GM19463 (cell line): ENCODE measurements around the gene SCCPDH.
"Not testable (repeated sequence)": the region's sequence is repeated elsewhere in the genome, so short reads cannot be mapped to it uniquely, and the experiment has no call there.

ENCODE experiments used
- ATAC-seq: cut with Tn5 transposase; IDR thresholded peaks from one replicate; pipeline ENCODE4 v1.9.1; 2021; ENCODE audit warnings: mild to moderate bottlenecking, moderate library complexity; ENCODE audit not compliant: unreplicated experiment

SCCPDH gene

DNA sequence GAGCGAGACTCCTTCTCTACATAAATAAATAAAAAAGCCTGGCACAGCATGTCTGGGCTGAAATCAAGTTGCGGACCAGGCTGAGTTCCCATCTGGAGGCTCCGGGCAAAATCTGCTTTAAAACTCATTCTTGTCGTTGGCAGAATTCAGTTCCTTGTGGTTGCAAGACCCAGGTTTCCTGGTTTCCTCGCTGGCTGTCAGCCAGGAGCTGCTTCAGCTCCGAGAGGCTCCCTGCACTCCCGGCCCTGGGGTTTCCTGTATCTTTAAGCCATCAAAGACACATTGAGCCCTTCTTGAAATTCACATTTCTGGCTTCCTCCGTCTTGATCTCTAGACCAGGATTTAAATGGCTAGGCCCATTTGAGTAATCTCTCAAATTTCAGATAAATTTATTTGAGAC lies 20.6 kb upstream of the SCCPDH start:
- no peak for ATAC-seq

DNA sequence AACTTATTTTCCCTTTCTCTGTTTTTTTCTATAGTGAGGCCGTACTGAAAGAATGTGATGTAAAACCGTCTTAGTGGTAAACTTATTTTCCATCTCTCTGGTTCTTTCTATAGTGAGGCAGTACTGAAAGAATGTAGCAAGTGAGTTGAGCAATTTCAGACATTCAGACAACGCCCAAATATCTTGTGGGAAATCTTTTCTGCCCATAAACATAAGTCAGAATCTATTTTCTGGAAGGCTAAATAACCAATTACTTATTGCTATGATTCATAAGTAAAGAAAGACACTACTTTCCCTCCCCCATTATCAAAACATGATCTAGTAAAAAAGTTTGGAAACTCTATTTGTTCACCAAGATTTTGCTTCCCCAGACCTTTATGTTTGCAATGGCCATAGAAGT lies 18.8 kb upstream of the SCCPDH start:
- no peak for ATAC-seq

DNA sequence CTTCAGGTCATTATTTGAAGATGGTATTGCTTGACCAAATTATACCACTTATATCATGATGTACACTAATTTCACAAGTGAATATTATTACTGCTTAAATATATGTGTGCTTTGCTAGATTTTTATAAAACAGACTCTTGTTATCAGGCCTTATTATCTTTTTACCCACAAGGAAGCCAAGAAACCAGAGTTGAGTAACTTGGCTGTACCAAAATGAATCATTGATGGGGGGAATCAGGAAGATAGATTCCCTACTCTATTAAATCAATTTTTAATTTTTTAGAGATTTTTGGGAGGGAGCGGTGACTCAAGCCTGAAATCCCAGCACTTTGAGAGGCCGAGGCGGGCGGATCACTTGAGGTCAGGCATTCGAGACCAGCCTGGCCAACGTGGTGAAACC lies 16.0 kb upstream of the SCCPDH start:
- no peak for ATAC-seq

DNA sequence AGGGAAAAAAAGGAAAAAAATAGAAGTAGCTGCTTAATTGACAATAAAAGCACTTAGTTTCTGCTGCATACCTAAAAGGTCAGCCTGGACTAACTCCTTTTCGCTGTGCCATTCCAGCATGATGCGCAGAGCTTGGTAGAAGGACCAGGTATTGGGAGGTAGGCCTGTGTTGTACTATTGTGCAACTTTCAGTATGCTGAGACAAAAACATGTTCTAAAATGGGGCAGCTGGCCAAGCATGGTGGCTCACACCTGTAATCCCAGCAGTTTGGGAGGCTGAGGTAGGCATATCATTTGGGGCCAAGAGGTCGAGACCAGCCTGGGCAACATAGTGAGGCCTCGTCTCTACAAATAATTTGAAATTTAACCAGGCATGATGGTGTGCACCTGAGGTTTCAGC lies 15.0 kb upstream of the SCCPDH start:
- no peak for ATAC-seq

DNA sequence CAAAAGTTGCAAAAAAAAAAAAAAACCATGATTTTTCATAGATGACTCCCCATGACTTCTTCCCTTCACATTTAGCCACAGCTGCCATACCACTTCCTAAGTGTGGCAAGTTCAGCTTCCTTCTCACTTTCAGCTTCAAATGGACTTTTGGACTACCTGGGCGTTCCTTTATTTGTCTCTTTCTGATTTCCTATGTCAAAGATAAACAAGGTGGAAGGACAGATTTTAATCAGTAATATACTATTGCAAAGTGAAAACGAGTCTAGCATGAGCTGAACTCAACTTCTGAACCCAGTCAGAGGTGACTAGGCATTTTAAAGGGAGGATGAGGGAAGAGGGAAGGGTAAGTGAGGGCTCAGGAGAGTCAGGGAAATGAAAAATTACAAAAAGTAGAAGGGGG lies 14.4 kb upstream of the SCCPDH start:
- no peak for ATAC-seq

DNA sequence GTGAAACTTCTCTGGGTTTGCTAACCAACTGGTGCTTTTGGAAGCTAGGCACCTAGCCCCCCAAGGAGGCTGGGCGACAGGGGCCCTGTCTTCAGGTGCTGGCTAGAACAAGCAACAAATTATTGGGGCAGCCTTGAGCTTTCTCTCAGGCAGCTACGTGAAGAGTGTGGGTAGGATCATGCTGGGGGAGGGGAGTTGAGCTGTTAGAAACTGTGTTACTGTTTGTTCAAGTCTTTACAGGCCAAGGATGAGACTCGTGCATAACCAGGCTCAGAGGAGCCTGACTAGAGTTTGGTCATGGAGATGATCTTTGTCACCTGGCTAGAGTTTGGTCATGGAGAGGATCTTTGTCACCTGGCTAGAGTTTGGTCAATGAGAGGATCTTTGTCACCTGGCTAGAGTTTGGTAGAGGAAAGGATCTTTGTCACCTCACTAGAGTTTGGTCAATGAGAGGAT lies 12.6 kb upstream of the SCCPDH start:
- no peak for ATAC-seq

DNA sequence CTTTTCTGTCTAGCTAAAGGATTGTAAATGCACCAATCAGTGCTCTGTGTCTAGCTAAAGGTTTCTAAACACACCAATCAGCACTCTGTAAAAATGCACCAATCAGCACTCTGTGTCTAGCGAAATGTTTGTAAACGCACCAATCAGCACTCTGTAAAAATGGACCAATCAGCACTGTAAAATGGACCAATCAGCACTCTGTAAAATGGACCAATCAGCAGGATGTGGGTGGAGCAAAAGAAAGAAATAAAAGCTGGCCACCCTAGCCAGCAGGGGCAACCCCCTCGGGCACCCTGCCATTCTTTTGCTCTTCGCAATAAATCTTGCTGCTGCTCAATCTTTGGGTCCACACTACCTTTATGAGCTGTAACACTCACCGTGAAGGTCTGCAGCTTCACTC lies 11.8 kb upstream of the SCCPDH start:
- ATAC-seq: not testable (repeated sequence)

DNA sequence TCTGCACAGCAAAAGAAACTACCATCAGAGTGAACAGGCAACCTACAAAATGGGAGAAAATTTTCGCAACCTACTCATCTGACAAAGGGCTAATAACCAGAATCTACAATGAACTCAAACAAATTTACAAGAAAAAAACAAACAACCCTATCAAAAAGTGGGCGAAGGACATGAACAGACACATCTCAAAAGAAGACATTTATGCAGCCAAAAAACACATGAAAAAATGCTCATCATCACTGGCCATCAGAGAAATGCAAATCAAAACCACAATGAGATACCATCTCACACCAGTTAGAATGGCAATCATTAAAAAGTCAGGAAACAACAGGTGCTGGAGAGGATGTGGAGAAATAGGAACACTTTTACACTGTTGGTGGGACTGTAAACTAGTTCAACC lies 4.8 kb upstream of the SCCPDH start:
- ATAC-seq: not testable (repeated sequence)

DNA sequence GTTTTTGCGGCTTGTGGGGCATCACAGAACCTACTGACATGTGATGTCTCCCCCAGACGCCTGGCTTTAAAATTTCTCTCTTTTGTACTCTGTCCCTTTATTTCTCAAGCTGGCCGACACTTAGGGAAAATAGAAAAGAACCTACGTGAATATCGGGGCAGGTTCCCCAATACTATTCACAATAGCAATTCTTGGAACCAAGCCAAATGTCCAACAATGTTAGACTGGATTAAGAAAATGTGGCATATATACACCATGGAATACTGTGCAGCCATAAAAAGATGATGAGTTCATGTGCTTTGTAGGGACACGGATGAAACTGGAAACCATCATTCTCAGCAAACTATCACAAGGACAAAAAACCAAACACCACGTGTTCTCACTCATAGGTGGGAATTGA lies 3.4 kb upstream of the SCCPDH start:
- ATAC-seq: not testable (repeated sequence)

DNA sequence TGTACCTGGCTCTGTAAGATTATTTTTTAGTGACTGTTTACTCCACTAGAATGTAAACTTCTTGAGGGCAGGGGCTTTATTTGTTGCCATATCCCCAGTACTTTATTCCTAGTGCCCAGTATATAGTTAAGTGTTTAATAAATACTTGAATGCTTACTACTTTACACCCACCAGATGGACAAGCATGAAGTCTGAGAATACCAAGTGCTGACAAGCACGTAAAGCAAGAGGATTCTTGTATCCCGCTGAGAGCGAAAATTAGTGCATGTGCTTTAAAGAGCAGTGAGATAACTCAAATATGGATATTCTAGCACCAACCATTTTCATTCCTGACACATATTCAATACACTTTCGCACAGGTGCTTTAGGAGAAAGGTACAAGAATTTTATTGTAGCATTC lies 1.5 kb upstream of the SCCPDH start:
- ATAC-seq: no peak

DNA sequence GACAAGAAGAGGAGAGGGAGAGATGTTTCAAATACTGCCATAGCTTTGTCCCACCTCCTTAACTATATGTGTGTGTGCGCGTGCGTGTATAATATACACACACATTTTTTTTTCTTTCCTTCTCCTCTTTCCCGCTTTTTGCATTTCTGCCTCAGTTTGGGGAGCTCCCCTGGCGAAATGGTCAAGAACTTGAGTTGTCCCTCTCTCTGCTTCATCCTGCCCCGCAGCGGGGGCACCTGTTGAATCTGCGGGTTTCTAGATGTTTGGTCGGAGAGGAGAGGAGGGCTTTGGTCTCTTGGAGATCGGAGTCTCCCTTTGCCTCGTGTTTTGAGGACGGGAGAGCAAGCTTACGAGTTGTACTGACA lies 504 bp downstream of the SCCPDH start:
- peak; percentile 0 for ATAC-seq

DNA sequence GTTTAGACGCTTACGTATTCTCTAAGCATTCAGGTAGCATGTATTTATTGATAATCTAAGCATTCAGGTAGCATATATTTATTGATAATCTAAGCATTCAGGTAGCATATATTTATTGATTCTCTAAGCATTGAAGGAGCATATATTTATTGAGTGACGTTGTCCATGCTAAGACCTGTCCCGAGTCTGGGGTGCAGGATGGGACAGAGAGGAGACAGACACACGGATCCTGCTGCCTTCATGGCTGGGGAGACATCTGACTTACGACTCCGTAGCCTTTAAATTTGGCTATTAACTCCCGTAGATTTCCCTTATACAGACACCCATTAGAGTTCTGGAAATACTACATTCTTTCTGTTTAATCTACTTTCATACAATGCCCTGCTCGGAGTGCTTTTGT lies 982 bp downstream of the SCCPDH start:
- ATAC-seq: no peak

DNA sequence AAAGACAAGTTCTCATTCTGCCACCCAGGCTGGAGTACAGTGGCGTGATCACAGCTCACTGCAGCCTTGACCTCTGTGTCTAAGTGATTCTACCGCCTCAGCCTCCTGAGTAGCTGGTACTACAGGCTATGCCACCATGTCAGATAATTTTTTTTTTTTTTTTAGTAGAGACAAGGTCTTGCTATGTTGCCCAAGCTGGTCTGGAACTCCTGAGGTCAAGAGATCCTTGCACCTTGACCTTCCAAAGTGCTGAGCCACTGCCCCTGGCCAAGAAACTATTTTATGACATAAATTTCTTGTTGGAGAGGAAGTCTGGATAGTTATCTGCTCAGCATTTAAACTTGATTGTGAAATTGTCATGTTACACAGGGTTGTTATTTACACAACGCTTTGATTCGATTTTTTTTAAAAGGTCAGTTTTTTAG lies 2.1 kb downstream of the SCCPDH start:
- no peak for ATAC-seq

DNA sequence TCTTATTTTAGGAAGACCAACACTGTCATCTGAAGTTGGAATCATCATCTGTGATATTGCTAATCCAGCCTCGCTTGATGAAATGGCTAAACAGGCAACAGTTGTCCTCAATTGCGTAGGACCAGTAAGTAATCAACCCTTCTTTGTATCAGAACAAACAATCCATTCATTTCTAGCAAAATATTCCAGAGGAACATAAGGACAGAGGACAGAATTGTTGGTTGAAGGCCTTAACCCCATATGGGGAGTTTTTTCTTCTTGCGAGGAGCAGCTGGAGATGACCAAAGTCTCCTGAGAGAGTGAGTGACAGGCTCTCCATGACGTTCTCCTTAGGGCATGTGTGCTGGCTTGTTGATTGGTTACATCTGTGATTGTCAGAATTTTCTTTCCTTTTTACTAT lies 2.7 kb downstream of the SCCPDH start:
- no peak for ATAC-seq

DNA sequence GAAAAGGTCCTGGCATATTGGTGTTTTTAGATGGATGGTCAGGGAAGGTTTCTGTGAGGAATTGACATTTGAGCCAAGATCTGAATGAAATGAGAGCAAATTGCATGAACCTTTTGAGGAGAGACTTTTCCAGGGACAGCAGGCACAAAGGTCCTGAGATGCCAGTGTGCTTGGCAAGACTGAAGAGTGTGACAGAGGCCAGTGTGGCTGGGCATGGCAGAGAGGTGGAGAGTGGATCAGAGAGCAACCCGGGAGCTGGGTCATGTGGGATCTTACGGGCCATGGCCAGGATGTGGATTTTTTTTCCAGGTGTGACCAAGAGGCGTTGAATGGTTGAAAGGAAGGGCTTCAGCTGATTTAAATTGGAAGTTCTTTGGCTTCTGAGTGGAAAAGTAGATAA lies 3.4 kb downstream of the SCCPDH start:
- ATAC-seq: no peak

DNA sequence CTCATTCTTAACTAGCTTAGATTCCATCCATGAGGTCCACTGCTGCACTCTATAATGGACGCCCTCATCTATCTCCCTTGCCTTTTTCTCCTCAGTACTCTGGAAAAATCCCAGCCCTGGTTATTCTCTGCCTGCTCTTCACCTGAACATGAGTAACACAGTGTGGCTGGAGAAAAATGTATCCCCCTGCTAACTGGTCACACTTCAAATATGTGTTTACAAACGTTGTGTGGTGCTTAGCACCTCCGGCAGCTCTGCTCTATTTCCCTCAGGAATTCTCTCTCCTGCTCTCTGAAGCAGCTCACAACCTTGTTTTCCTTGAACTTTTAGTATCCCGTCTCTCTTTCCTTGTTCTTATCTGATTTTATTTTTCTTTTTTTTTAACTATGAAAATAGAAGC lies 4.1 kb downstream of the SCCPDH start:
- ATAC-seq: no peak

DNA sequence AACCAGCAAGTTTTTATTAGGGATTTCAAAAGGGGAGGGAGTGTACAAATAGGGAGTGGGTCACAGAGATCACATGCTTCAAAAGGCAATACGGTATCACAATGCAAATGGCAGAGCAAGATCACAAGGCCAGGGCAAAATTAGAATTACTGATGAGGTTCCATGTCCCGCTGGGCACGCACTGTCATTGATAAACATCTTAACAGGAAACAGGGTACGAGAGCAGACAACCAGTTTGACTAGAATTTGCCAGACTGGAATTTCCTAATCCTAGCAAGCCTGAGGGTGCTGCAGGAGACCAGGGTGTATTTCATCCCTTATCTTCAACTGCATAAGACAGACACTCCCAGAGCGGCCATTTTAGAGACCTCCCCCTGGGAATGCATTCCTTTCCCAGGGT lies 4.8 kb downstream of the SCCPDH start:
- not testable (repeated sequence) for ATAC-seq

DNA sequence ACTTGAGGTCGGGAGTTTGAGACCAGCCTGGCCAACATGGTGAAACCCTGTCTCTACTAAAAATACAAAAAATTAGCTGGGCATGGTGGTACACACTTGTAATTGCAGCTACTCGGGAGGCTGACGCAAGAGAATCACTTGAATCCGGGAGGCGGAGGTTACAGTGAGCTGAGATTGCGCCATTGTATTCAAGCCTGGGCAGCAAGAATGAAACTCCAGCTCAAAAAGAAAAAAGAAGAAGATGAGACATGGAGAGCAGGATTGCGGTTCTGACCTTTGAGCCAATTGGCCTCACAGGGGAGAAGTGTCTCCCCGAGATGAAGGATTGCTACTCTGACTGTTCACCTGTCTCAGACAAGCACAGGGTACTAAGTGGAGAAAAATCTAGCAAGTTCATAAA lies 6.6 kb downstream of the SCCPDH start:
- ATAC-seq: no peak

DNA sequence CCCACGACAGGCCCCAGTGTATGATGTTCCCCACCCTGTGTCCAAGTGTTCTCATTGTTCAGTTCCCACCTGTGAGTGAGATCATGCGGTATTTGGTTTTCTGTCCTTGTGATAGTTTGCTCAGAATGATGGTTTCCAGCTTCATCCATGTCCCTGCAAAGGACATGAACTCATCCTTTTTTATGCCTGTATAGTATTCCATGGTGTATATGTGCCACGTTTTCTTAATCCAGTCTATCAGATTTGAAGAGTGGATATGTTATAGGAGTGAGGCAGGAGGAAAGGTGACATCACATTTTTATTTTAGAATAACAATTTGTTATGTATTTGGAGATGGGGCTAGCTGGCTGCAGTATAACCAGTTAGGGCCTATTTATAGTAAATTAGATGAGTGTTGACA lies 7.7 kb downstream of the SCCPDH start:
- not testable (repeated sequence) for ATAC-seq

DNA sequence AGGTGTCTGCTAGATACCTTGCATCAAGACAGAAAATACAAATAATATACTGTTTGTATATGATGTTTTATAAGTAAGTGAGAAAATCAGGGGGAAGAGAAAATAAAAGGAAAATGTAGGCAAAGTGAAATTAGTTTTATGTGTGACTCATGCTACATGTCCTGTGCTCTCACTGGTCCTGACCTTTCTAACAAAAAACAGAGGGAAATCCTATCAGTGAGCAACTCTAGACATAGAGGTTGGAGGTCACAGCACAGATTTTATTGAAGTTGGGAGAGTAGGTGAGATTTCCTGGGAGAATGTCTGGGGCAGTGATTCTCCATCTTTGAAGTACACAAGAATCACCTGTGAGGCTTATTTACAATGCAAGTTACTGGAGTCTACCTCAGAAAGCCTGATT lies 9.5 kb downstream of the SCCPDH start:
- ATAC-seq: no peak

DNA sequence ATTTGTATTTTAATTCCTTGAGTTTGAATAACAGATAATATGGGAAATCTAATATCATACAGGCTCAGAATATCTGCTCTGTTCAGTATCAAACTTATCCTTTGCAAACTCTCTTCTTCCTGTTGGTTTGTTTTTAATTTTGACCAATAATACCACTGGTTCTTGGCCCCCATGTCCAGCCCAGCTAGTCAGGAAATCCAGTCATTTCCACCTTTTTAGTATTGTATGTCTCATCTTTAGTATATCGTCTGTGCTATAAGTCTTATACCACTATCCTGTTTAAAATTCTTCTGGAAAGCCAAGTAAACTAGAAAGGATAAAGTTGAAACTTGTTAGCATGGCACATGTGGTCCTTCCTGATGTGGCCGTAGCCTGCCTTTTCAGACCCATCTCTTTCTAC lies 10.7 kb downstream of the SCCPDH start:
- ATAC-seq: no peak

DNA sequence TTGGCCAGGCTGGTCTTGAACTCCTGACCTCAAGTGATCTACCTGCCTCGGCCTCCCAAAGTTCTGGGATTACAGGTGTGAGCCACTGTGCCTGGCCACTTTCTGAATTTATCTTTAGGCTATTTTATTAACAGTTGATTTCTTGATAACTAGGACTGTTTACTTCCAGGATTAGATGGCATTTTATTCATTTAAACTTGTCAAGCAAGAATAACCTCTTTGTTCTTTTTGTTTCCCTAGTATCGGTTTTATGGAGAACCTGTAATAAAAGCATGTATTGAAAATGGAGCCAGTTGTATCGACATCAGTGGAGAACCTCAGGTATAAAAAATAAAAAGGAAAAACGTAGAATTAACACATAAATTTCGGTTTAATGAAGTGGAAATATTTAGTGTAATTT lies 11.5 kb downstream of the SCCPDH start:
- ATAC-seq: no peak

DNA sequence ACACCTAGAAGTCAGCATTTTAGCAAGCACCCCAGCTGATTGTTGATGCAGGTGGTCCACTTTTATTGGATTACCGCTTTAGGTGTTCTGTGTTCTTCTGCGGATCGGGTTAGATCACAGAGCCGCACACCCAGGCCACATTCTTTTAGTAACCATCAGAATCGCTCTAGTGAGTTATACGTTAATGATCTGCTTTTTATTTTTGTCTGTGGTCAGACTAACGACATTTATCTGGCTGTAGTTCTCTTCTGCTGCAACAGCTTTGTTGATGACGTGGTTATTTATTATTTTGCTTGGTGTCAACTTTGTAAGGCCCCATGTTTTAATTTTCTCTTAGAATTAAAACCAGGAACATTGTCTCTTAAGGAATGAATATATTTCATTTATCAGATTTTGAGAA lies 18.2 kb downstream of the SCCPDH start:
- no peak for ATAC-seq

DNA sequence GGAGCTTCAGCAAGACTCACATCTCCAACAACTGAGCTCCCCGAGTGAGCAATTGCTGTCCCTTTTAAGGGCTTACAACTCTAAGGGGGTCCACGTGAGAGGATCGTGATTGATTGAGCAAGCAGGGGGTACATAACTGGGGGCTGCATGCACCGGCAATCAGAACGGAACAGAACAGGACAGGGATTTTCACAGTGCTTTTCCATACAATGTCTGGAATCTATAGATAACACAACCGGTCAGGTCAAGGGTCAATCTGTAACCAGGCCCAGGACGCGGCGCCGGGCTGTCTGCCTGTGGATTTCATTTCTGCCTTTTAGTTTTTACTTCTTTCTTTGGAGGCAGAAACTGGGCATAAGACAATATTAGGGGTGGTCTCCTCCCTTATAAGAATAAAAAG lies 21.9 kb downstream of the SCCPDH start:
- ATAC-seq: not testable (repeated sequence)
